Activated CD8-positive, alpha-beta memory T cell treated with anti-CD3 and anti-CD28 coated beads, Interleukin-2, amount 10 ng/mL, durations not matched to agents 7 days and 5 days (primary cell): ENCODE data around the gene LETMD1. TPM values are rescaled to one million over a fixed set of nuclear protein-coding genes. Genes with fewer than 3 reads are reported as not detected.

Experiments used
- ATAC-seq: fragments of 150-1000 bp; cut with Tn5 transposase; one replicate; pipeline ENCODE4 v1.10.0; 2021; ENCODE audit warnings: moderate library complexity
- CTCF ChIA-PET: fragments of 350-600 bp; sonication (Branson Sonifier 250); formaldehyde crosslinking; loops from one replicate; lab custom pipeline; 2021; ENCODE audit warnings: antibody characterized with exemption; lab: Charles Lee
- DNase-seq: peaks from one replicate; pipeline ENCODE4 v3.0.0-alpha.2; 2020
- H3K27ac Mint-ChIP-seq: one replicate; pipeline ENCODE4 v1.8.0; 2021; ENCODE audit warnings: mild to moderate bottlenecking, mixed read lengths
- H3K27me3 Mint-ChIP-seq: one replicate; pipeline ENCODE4 v1.8.0; 2021; ENCODE audit warnings: mixed read lengths
- H3K36me3 Mint-ChIP-seq: one replicate; pipeline ENCODE4 v1.8.0; 2021; ENCODE audit warnings: mild to moderate bottlenecking, mixed read lengths
- H3K4me1 Mint-ChIP-seq: one replicate; pipeline ENCODE4 v1.8.0; 2021; ENCODE audit warnings: mixed read lengths
- H3K4me3 Mint-ChIP-seq: one replicate; pipeline ENCODE4 v1.8.0; 2021; ENCODE audit warnings: mild to moderate bottlenecking, moderate library complexity, mixed read lengths
- H3K9me3 Mint-ChIP-seq: one replicate; pipeline ENCODE4 v1.8.0; 2022; ENCODE audit warnings: low read depth, mixed read lengths
- total RNA-seq, 2 experiments: library from RNA; stranded (reverse); gene quantifications; one replicate each; pipeline ENCODE4 v1.2.3, GENCODE V29; 2021

LETMD1 gene
- total RNA-seq, 2 experiments from 2014 or later: 76.7 to 80.8 TPM

DNA sequence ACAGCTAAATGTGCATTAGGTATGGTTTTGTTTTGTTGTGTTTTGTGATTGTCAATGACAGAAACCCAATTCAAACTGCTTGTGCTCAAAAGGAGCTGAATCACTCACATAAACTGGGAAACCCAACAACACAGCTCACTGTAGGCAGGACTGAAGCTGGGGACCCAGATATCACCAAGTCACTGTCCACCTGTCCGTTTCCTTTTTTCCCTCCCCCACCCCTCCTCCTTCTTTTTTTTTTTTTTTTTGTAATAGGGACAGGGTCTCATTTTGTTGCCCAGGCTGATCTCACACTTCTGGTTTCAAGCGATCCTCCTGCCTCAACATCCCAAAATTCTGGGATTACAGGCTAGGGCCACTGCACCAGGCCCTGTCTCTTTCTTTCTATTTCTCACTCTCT, 15.1 kb upstream of the LETMD1 start:
- no peaks in the 10 kb centered on the region for H3K36me3 Mint-ChIP-seq
- ATAC-seq (no peak), DNase-seq (no peak)
- no peak overlapping the region for H3K27ac Mint-ChIP-seq
- no peak overlapping the region for H3K4me3 Mint-ChIP-seq
- H3K9me3 Mint-ChIP-seq: no peaks in the 10 kb centered on the region
- peaks cover 6% of the 10 kb centered on the region for H3K27me3 Mint-ChIP-seq
- CTCF ChIA-PET: no interaction called here
- H3K4me1 Mint-ChIP-seq: peaks cover 2% of the 10 kb centered on the region

GRCh38 chr12:51033457-51034089, 14.6 kb upstream of the LETMD1 start:
- CTCF ChIA-PET: no interaction called here
- Mint-ChIP-seq H3K27me3 (peaks cover 4% of the 10 kb centered on the region), H3K36me3 (no peaks in the 10 kb centered on the region), H3K4me1 (no peaks in the 10 kb centered on the region), H3K4me3 (no peak overlapping the region), H3K9me3 (no peaks in the 10 kb centered on the region), H3K27ac (no peak overlapping the region)
- no peak for ATAC-seq
- DNase-seq: no peak

DNA sequence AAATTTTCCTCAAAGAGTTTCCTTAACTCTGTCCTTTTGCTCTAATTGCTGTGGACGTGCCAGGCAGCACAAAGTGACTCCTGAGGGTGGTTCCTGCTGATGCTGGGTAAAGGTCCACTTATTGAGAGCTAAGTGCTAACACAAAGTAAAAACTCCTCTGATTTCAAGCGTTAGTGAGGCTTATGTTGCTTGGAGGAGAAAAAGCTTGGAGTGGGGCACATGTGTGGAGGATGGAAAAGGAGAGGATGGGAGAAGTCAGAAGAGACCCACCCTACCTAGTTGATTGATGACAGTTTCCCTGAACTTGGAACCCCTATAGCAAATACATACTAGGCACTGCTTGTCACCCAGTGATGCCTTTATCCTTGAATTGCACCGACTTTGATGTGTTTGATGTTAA, 11.8 kb upstream of the LETMD1 start:
- H3K36me3 Mint-ChIP-seq: no peaks in the 10 kb centered on the region
- no peaks in the 10 kb centered on the region for H3K27me3 Mint-ChIP-seq
- no peak overlapping the region for H3K4me3 Mint-ChIP-seq
- H3K4me1 Mint-ChIP-seq: no peaks in the 10 kb centered on the region
- ATAC-seq: no peak
- no peaks in the 10 kb centered on the region for H3K9me3 Mint-ChIP-seq
- DNase-seq: no peak
- CTCF ChIA-PET: interaction anchor here (0.9 kb wide), 1 partner anchor 32 kb away, joined by 3 read pairs; no protein-coding TSS in a partner anchor
- H3K27ac Mint-ChIP-seq: no peak overlapping the region

- H3K4me3 Mint-ChIP-seq: peak overlapping the region; percentile 98
- H3K4me1 Mint-ChIP-seq: peaks cover 32% of the 10 kb centered on the region
- DNase-seq: no peak
- H3K27me3 Mint-ChIP-seq: no peaks in the 10 kb centered on the region
- CTCF ChIA-PET: interaction anchor here (0.6 to 2.0 kb wide), 11 partner anchors 8 to 964 kb away, joined by 3 to 10 read pairs (median 3); partner anchors contain the start of genes CSRNP2, POU6F1 and SLC11A2
- no peak for ATAC-seq
- peaks cover 30% of the 10 kb centered on the region for H3K36me3 Mint-ChIP-seq
- H3K27ac Mint-ChIP-seq: peak overlapping the region; percentile 94
- H3K9me3 Mint-ChIP-seq: no peaks in the 10 kb centered on the region
Measured at GRCh38 chr12:51048661-51049251, 629 bp downstream of the LETMD1 start.

GRCh38 chr12:51049525-51049924, 1.4 kb downstream of the LETMD1 start:
- H3K4me3 Mint-ChIP-seq: peak overlapping the region; percentile 98
- CTCF ChIA-PET: interaction anchor here (1.1 to 1.5 kb wide), 5 partner anchors 8 to 292 kb away, joined by 3 to 10 read pairs (median 5); partner anchors contain the start of gene SLC11A2
- no peak for ATAC-seq
- no peaks in the 10 kb centered on the region for H3K27me3 Mint-ChIP-seq
- H3K4me1 Mint-ChIP-seq: peaks cover 32% of the 10 kb centered on the region
- H3K9me3 Mint-ChIP-seq: no peaks in the 10 kb centered on the region
- no peak for DNase-seq
- H3K27ac Mint-ChIP-seq: peak overlapping the region; percentile 94
- peaks cover 36% of the 10 kb centered on the region for H3K36me3 Mint-ChIP-seq

- no peak for ATAC-seq
- CTCF ChIA-PET: interaction anchor here (1.6 kb wide), 1 partner anchor 201 kb away, joined by 4 read pairs; no protein-coding TSS in a partner anchor
Measured at GRCh38 chr12:51051787-51052186, 3.7 kb downstream of the LETMD1 start.

GRCh38 chr12:51055060-51055459, 6.9 kb downstream of the LETMD1 start:
- Mint-ChIP-seq H3K9me3 (no peaks in the 10 kb centered on the region), H3K4me1 (peaks cover 9% of the 10 kb centered on the region), H3K27ac (peak overlapping the region; percentile 18), H3K4me3 (no peak overlapping the region), H3K27me3 (no peaks in the 10 kb centered on the region), H3K36me3 (peaks cover 57% of the 10 kb centered on the region)
- no peak for ATAC-seq
- DNase-seq: no peak
- CTCF ChIA-PET: no interaction called here

More at GRCh38 chr12:51051787-51052186, 3.7 kb downstream of the LETMD1 start:
- no peak overlapping the region for H3K4me3 Mint-ChIP-seq
- no peak for DNase-seq
- H3K36me3 Mint-ChIP-seq: peaks cover 49% of the 10 kb centered on the region
- peaks cover 29% of the 10 kb centered on the region for H3K4me1 Mint-ChIP-seq
- peak overlapping the region; percentile 37 for H3K27ac Mint-ChIP-seq
- no peaks in the 10 kb centered on the region for H3K27me3 Mint-ChIP-seq
- H3K9me3 Mint-ChIP-seq: no peaks in the 10 kb centered on the region

- Mint-ChIP-seq H3K4me1 (peaks cover 7% of the 10 kb centered on the region), H3K9me3 (no peaks in the 10 kb centered on the region), H3K36me3 (peaks cover 59% of the 10 kb centered on the region), H3K27ac (no peak overlapping the region), H3K4me3 (no peak overlapping the region), H3K27me3 (no peaks in the 10 kb centered on the region)
- ATAC-seq: no peak
- CTCF ChIA-PET: interaction anchor here (1.3 to 1.4 kb wide), 2 partner anchors 7 to 24 kb away, joined by 3 to 5 read pairs; partner anchors contain the start of gene LETMD1
- no peak for DNase-seq
Measured at GRCh38 chr12:51056242-51056641, 8.1 kb downstream of the LETMD1 start.

GRCh38 chr12:51059086-51059485, 11.0 kb downstream of the LETMD1 start:
- Mint-ChIP-seq H3K9me3 (no peaks in the 10 kb centered on the region), H3K27ac (no peak overlapping the region), H3K4me1 (no peaks in the 10 kb centered on the region), H3K4me3 (no peak overlapping the region), H3K27me3 (no peaks in the 10 kb centered on the region), H3K36me3 (peaks cover 42% of the 10 kb centered on the region)
- CTCF ChIA-PET: interaction anchor here (0.6 kb wide), 1 partner anchor 22 kb away, joined by 4 read pairs; no protein-coding TSS in a partner anchor
- DNase-seq (no peak), ATAC-seq (no peak)

DNA sequence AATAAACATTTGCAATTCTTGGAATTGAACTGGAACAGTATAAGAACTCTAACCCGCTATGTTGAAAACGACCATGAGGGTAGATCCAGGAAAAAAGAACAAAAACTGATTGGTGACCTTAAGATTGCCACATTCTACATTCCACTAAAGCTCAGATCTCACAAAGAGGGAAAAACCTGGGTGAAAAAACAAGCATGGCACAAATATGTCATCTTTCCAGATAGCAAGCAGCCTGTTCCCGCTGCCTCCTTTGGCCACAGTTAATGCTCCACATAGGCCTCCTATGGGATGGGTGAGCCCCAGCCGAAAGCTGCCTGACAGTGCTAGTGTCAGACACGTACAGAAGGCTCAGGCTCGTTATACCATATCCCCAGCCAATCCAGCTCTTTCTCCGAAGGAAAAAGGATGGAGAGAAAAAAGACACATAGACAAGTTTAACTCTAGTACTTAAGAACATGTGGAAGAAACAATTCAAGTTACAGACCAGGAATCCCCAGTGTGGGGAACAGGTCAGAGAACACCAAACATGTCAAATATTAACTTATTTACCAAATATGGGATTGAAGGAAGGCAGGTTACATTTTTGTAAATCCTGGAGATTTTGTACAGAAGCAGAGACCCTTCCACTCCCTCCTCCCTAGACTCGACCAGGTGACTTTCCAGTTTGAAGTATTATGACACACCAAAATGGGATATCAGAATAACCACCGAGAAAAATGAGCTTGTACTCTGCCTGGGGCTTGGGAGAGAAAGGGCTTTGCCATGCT, 14.7 kb downstream of the LETMD1 start:
- Mint-ChIP-seq H3K4me1 (no peaks in the 10 kb centered on the region), H3K4me3 (no peak overlapping the region), H3K9me3 (no peaks in the 10 kb centered on the region), H3K36me3 (peaks cover 24% of the 10 kb centered on the region), H3K27me3 (no peaks in the 10 kb centered on the region), H3K27ac (no peak overlapping the region)
- ATAC-seq: no peak
- DNase-seq: no peak
- CTCF ChIA-PET: no interaction called here

GRCh38 chr12:51065530-51065929, 17.4 kb downstream of the LETMD1 start:
- no peak overlapping the region for H3K4me3 Mint-ChIP-seq
- ATAC-seq: no peak
- CTCF ChIA-PET: interaction anchor here (1.3 kb wide), 1 partner anchor 153 kb away, joined by 4 read pairs; the partner anchor contains the start of gene POU6F1
- H3K27me3 Mint-ChIP-seq: no peaks in the 10 kb centered on the region
- H3K4me1 Mint-ChIP-seq: no peaks in the 10 kb centered on the region
- DNase-seq: no peak
- H3K9me3 Mint-ChIP-seq: no peaks in the 10 kb centered on the region
- H3K36me3 Mint-ChIP-seq: peaks cover 6% of the 10 kb centered on the region
- H3K27ac Mint-ChIP-seq: no peak overlapping the region

GRCh38 chr12:51067229-51067628, 19.1 kb downstream of the LETMD1 start:
- DNase-seq (no peak), ATAC-seq (no peak)
- Mint-ChIP-seq H3K27me3 (no peaks in the 10 kb centered on the region), H3K9me3 (no peaks in the 10 kb centered on the region), H3K36me3 (peaks cover 4% of the 10 kb centered on the region), H3K4me1 (no peaks in the 10 kb centered on the region), H3K27ac (no peak overlapping the region), H3K4me3 (no peak overlapping the region)
- CTCF ChIA-PET: no interaction called here

DNA sequence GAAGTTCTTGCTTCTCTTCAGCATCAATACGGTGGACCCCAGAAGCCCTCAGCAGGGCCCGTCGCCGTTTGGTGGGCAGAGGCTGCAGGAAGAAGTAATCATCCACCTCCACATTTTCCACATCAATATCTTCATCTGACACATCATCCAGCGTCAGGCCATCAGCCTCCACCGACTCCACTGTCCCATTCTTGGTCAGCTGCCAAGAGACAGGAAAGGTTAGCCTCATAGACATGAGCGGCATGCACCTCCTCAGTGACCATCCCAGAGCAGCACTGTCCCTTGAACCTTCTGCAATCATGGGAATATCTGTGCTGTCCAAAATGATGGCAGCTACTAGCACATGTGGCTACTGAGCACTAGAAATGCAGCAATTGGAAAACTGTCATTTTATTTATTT, 19.6 kb downstream of the LETMD1 start:
- Mint-ChIP-seq H3K27ac (no peak overlapping the region), H3K36me3 (peaks cover 4% of the 10 kb centered on the region), H3K27me3 (no peaks in the 10 kb centered on the region), H3K4me3 (no peak overlapping the region), H3K9me3 (no peaks in the 10 kb centered on the region), H3K4me1 (no peaks in the 10 kb centered on the region)
- no peak for ATAC-seq
- DNase-seq: no peak
- CTCF ChIA-PET: no interaction called here
